WTC11 (cell line): Measurements from ENCODE around the gene GPR62.

ENCODE experiments used
- CREM ChIP-seq: sonication (generic); formaldehyde crosslinking; IDR thresholded peaks from 2 replicates; pipeline ENCODE4 v1.8.1; 2022; ENCODE audit warnings: mild to moderate bottlenecking, missing genetic modification reagents, moderate library complexity
- ETV6 ChIP-seq: sonication (generic); formaldehyde crosslinking; IDR thresholded peaks from 2 replicates; pipeline ENCODE4 v1.8.1; 2022; ENCODE audit warnings: mild to moderate bottlenecking, missing genetic modification reagents
- FOXJ3 ChIP-seq: sonication (generic); formaldehyde crosslinking; IDR thresholded peaks from 2 replicates; pipeline ENCODE4 v1.9.0; 2021; ENCODE audit warnings: missing genetic modification reagents, mild to moderate bottlenecking, borderline replicate concordance
- GABPB1 ChIP-seq: sonication (generic); formaldehyde crosslinking; IDR thresholded peaks from 2 replicates; pipeline ENCODE4 v1.8.1; 2023; ENCODE audit warnings: mild to moderate bottlenecking, missing genetic modification reagents
- NFE2L1 ChIP-seq: sonication (generic); formaldehyde crosslinking; IDR thresholded peaks from 2 replicates; pipeline ENCODE4 v1.8.1; 2023; ENCODE audit warnings: missing genetic modification reagents
- NR1H2 ChIP-seq: sonication (generic); formaldehyde crosslinking; IDR thresholded peaks from 2 replicates; pipeline ENCODE4 v1.9.0; 2021; ENCODE audit warnings: mild to moderate bottlenecking, moderate library complexity, missing genetic modification reagents
- NR2C2 ChIP-seq: sonication (generic); formaldehyde crosslinking; IDR thresholded peaks from 2 replicates; pipeline ENCODE4 v1.8.0; 2022; ENCODE audit warnings: mild to moderate bottlenecking, missing genetic modification reagents
- ZNF121 ChIP-seq: sonication (generic); formaldehyde crosslinking; IDR thresholded peaks from 2 replicates; pipeline ENCODE4 v1.8.0; 2023; ENCODE audit warnings: missing genetic modification reagents
- TF ChIP-seq, protein P1 (sequence below): fragments of 200-600 bp; IDR thresholded peaks from 2 replicates; pipeline ENCODE4 v1.8.0; 2022; ENCODE audit warnings: antibody characterized with exemption
- TF ChIP-seq, protein P2 (sequence below): sonication (generic); formaldehyde crosslinking; IDR thresholded peaks from 2 replicates; pipeline ENCODE4 v1.8.1; 2023; ENCODE audit warnings: mild to moderate bottlenecking, missing genetic modification reagents
- TF ChIP-seq, protein P3 (sequence below): sonication (generic); formaldehyde crosslinking; IDR thresholded peaks from 2 replicates; pipeline ENCODE4 v1.8.1; 2022; ENCODE audit warnings: mild to moderate bottlenecking, moderate library complexity, missing genetic modification reagents
- TF ChIP-seq, protein P4 (sequence below): sonication (generic); formaldehyde crosslinking; conservative IDR thresholded peaks from 2 replicates; pipeline ENCODE4 v1.8.1; 2022; ENCODE audit warnings: mild to moderate bottlenecking, missing genetic modification reagents
- TF ChIP-seq, protein P5 (sequence below): sonication (generic); formaldehyde crosslinking; IDR thresholded peaks from 2 replicates; pipeline ENCODE4 v1.8.0; 2022; ENCODE audit warnings: mild to moderate bottlenecking, missing genetic modification reagents
- TF ChIP-seq, protein P6 (sequence below): sonication (generic); formaldehyde crosslinking; IDR thresholded peaks from 2 replicates; pipeline ENCODE4 v1.8.1; 2023; ENCODE audit warnings: mild to moderate bottlenecking, missing genetic modification reagents, borderline replicate concordance

DNA sequence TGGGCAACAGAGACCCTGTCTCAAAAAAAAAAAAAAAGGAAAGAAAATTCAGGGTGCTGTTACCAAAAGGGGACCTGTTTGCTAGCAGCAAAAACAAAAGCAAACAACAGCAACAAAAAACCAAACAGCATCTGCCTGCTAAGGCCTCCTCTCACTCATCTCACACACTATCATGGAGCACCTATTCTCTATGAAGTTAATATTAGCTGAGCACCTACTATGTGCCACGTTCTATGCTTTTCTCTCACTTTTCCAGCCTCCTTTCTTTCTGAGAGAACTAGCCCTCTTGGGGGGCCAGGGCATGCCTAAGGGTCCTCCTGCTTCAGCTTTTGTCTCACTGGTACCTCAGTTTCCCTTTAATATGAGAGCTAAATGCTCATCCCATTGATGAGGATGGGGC, 468 bp upstream of the GPR62 start:
- TF ChIP-seq NFE2L1 = no peak
- TF ChIP-seq GABPB1 (CRISPR knock-in tag) = no peak
- TF ChIP-seq, protein P1, sequence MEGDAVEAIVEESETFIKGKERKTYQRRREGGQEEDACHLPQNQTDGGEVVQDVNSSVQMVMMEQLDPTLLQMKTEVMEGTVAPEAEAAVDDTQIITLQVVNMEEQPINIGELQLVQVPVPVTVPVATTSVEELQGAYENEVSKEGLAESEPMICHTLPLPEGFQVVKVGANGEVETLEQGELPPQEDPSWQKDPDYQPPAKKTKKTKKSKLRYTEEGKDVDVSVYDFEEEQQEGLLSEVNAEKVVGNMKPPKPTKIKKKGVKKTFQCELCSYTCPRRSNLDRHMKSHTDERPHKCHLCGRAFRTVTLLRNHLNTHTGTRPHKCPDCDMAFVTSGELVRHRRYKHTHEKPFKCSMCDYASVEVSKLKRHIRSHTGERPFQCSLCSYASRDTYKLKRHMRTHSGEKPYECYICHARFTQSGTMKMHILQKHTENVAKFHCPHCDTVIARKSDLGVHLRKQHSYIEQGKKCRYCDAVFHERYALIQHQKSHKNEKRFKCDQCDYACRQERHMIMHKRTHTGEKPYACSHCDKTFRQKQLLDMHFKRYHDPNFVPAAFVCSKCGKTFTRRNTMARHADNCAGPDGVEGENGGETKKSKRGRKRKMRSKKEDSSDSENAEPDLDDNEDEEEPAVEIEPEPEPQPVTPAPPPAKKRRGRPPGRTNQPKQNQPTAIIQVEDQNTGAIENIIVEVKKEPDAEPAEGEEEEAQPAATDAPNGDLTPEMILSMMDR = no peak
- no peak for TF ChIP-seq CREM (CRISPR knock-in tag)
- TF ChIP-seq, protein P2, sequence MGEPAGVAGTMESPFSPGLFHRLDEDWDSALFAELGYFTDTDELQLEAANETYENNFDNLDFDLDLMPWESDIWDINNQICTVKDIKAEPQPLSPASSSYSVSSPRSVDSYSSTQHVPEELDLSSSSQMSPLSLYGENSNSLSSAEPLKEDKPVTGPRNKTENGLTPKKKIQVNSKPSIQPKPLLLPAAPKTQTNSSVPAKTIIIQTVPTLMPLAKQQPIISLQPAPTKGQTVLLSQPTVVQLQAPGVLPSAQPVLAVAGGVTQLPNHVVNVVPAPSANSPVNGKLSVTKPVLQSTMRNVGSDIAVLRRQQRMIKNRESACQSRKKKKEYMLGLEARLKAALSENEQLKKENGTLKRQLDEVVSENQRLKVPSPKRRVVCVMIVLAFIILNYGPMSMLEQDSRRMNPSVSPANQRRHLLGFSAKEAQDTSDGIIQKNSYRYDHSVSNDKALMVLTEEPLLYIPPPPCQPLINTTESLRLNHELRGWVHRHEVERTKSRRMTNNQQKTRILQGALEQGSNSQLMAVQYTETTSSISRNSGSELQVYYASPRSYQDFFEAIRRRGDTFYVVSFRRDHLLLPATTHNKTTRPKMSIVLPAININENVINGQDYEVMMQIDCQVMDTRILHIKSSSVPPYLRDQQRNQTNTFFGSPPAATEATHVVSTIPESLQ (CRISPR knock-in tag) = no peak
- TF ChIP-seq NR2C2 (CRISPR knock-in tag) = no peak
- no peak for TF ChIP-seq ZNF121 (CRISPR knock-in tag)
- no peak for TF ChIP-seq ETV6 (CRISPR knock-in tag)
- TF ChIP-seq, protein P3, sequence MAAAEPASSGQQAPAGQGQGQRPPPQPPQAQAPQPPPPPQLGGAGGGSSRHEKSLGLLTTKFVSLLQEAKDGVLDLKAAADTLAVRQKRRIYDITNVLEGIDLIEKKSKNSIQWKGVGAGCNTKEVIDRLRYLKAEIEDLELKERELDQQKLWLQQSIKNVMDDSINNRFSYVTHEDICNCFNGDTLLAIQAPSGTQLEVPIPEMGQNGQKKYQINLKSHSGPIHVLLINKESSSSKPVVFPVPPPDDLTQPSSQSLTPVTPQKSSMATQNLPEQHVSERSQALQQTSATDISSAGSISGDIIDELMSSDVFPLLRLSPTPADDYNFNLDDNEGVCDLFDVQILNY (CRISPR knock-in tag) = no peak
- TF ChIP-seq, protein P4, sequence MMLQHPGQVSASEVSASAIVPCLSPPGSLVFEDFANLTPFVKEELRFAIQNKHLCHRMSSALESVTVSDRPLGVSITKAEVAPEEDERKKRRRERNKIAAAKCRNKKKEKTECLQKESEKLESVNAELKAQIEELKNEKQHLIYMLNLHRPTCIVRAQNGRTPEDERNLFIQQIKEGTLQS (CRISPR knock-in tag) = no peak
- TF ChIP-seq, protein P5, sequence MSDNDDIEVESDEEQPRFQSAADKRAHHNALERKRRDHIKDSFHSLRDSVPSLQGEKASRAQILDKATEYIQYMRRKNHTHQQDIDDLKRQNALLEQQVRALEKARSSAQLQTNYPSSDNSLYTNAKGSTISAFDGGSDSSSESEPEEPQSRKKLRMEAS = no peak
- no peak for TF ChIP-seq FOXJ3 (CRISPR knock-in tag)
- TF ChIP-seq, protein P6, sequence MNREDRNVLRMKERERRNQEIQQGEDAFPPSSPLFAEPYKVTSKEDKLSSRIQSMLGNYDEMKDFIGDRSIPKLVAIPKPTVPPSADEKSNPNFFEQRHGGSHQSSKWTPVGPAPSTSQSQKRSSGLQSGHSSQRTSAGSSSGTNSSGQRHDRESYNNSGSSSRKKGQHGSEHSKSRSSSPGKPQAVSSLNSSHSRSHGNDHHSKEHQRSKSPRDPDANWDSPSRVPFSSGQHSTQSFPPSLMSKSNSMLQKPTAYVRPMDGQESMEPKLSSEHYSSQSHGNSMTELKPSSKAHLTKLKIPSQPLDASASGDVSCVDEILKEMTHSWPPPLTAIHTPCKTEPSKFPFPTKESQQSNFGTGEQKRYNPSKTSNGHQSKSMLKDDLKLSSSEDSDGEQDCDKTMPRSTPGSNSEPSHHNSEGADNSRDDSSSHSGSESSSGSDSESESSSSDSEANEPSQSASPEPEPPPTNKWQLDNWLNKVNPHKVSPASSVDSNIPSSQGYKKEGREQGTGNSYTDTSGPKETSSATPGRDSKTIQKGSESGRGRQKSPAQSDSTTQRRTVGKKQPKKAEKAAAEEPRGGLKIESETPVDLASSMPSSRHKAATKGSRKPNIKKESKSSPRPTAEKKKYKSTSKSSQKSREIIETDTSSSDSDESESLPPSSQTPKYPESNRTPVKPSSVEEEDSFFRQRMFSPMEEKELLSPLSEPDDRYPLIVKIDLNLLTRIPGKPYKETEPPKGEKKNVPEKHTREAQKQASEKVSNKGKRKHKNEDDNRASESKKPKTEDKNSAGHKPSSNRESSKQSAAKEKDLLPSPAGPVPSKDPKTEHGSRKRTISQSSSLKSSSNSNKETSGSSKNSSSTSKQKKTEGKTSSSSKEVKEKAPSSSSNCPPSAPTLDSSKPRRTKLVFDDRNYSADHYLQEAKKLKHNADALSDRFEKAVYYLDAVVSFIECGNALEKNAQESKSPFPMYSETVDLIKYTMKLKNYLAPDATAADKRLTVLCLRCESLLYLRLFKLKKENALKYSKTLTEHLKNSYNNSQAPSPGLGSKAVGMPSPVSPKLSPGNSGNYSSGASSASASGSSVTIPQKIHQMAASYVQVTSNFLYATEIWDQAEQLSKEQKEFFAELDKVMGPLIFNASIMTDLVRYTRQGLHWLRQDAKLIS = no peak
- TF ChIP-seq NR1H2 (CRISPR knock-in tag) = no peak
